CD4-positive, alpha-beta memory T cell (primary cell): ENCODE data around the gene ZNF227. TPM values are rescaled to one million over a fixed set of nuclear protein-coding genes. Genes with fewer than 3 reads are reported as not detected.
"Not testable (repeated sequence)": the region's sequence is repeated elsewhere in the genome, so short reads cannot be mapped to it uniquely, and the experiment has no call there.

Experiments used
- CTCF ChIA-PET: fragments of 350-600 bp; sonication (Branson Sonifier 250); formaldehyde crosslinking; loops from one replicate; lab custom pipeline; 2021; ENCODE audit warnings: inconsistent platforms; ENCODE audit not compliant: partially characterized antibody; lab: Charles Lee
- POLR2A ChIA-PET: fragments of 350-600 bp; sonication (Branson Sonifier 250); formaldehyde crosslinking; loops from one replicate; lab custom pipeline; 2021; ENCODE audit not compliant: partially characterized antibody; lab: Charles Lee
- DNase-seq, 5 donors: peaks; one replicate each; pipeline versions ENCODE4 v3.0.0 to v3.0.0-alpha.2; 2020 to 2022; ENCODE audit warnings: mixed read lengths in 1 of 5
- H3K27ac ChIP-seq: one replicate; pipeline ENCODE4 v1.7.0; 2013; ENCODE audit warnings: low read depth, low read length
- H3K27me3 ChIP-seq: 2 replicates; pipeline ENCODE4 v1.7.0; 2013; ENCODE audit warnings: mild to moderate bottlenecking, low read length, moderate library complexity; ENCODE audit not compliant: insufficient read depth
- H3K36me3 ChIP-seq: 2 replicates; pipeline ENCODE4 v1.7.0; 2013; ENCODE audit warnings: mild to moderate bottlenecking, low read length, moderate library complexity; ENCODE audit not compliant: insufficient read depth
- H3K4me1 ChIP-seq: 2 replicates; pipeline ENCODE4 v1.7.0; 2013; ENCODE audit warnings: mild to moderate bottlenecking, low read length, moderate library complexity; ENCODE audit not compliant: insufficient read depth
- H3K4me3 ChIP-seq, 2 donors: one replicate each; pipeline ENCODE4 v1.7.0; 2013; ENCODE audit warnings: low read length in 2 of 2, mild to moderate bottlenecking in 1 of 2
- H3K9me3 ChIP-seq, 2 donors: one replicate each; pipeline ENCODE4 v1.7.0; 2013; ENCODE audit warnings: low read length in 2 of 2, control low read depth in 1 of 2; ENCODE audit not compliant: control insufficient read depth in 1 of 2
- H3K27ac Mint-ChIP-seq, 7 donors: one replicate each; pipeline ENCODE4 v1.8.0; 2020 to 2021; ENCODE audit warnings: mixed read lengths in 7 of 7, mild to moderate bottlenecking in 6 of 7, inconsistent platforms in 3 of 7, moderate library complexity in 3 of 7
- H3K27me3 Mint-ChIP-seq, 2 donors: one replicate each; pipeline ENCODE4 v1.8.0; 2020 to 2021; ENCODE audit warnings: mixed read lengths in 2 of 2
- H3K36me3 Mint-ChIP-seq, 2 donors: one replicate each; pipeline ENCODE4 v1.8.0; 2020 to 2021; ENCODE audit warnings: mixed read lengths in 2 of 2, inconsistent platforms in 1 of 2, mild to moderate bottlenecking in 1 of 2
- H3K4me1 Mint-ChIP-seq, 4 donors: one replicate each; pipeline ENCODE4 v1.8.0; 2020 to 2021; ENCODE audit warnings: mixed read lengths in 4 of 4, mild to moderate bottlenecking in 1 of 4
- H3K4me3 Mint-ChIP-seq, 8 donors: one replicate each; pipeline ENCODE4 v1.8.0; 2020 to 2021; ENCODE audit warnings: mixed read lengths in 8 of 8, mild to moderate bottlenecking in 7 of 8, moderate library complexity in 6 of 8, inconsistent platforms in 3 of 8
- H3K9me3 Mint-ChIP-seq, 8 donors: one replicate each; pipeline ENCODE4 v1.8.0; 2020 to 2021; ENCODE audit warnings: mixed read lengths in 8 of 8, mild to moderate bottlenecking in 5 of 8, inconsistent platforms in 3 of 8, moderate library complexity in 1 of 8
- intact Hi-C: fragments of 100-400 bp; cut with micrococcal nuclease; formaldehyde crosslinking; loops from one replicate; pipeline ENCODE4 v1.15.1; 2023
- polyA plus RNA-seq, 2 donors: library from polyadenylated mRNA; unstranded; fragments of 300-500 nt; fragmentation: Illumina TruSeq; gene quantifications; one replicate each; pipeline ENCODE4 v1.2.3, GENCODE V29; 2021
- total RNA-seq, 2 experiments: library from RNA; stranded (reverse); gene quantifications; one replicate each; pipeline ENCODE4 v1.2.3, GENCODE V29; 2021

Gene ZNF227
- total RNA-seq (10 to 100 TPM; 51.6 to 54.4 TPM), polyA plus RNA-seq (10 to 100 TPM in 1 of 2 donors, 1 to 10 TPM in 1; 8.9 to 20.1 TPM)

DNA sequence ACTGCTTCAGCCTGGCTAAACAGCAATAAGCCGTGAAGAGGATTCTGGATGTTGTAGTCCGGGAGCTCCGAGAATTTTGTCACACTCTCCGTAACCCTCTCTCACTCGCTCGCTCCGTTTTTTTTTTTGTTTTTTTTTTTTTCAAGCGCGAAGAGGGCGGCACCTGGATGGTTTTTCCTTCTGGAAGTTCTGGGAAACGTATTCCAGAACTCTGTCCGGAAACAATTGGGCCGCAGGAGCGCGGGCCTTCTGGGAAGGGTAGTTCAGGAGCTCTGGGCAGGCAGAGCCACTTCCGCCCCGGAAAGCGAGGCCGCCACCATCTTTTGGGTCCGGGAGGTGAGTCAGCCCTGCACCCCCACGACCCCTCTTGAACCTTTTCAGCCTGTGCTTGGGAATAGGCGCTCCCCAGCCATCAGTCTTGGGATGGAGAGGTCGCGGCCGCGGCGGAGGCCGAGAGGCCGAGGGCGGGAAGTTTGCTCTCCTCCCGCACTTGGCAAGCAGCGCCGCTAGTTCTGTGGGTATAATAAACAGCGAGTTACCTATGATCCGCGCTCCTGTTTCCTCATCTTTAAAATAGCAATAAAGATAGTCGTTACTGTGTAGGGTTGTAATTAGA is at the start of gene ZNF227:
TSS of gene ZNF227 (plus strand) at position 283 of the 616 bp plus-strand sequence. CDS start 5,261 bp downstream, outside the sequence.
- intact Hi-C loops, result loop anchor here (1.0 to 2.0 kb wide), 6 partner anchors 47 to 288 kb away; partner anchors contain the start of genes ZNF180, ZNF225, ZNF226 and ZNF230
- Mint-ChIP-seq H3K27ac (peak within 1 kb of the TSS; percentile 85 to 99 (median 97)), H3K9me3 (peaks cover 0 to 19% (median 2%) of the 10 kb centered on the region in 8 donors), H3K4me1 (peaks cover 20 to 34% (median 23%) of the 10 kb centered on the region in 4 donors), H3K36me3 (peaks cover 25 to 39% of the 10 kb centered on the region in 2 donors), H3K27me3 (no peaks in the 10 kb centered on the region), H3K4me3 (peak within 1 kb of the TSS; percentile 96 to 99 (median 98))
- DNase-seq, result peak; percentile 73 to 86 (median 79)
- Histone ChIP-seq H3K4me1 (peaks cover 17% of the 10 kb centered on the region), H3K4me3 (peak within 1 kb of the TSS; percentile 52 to 93), H3K9me3 (no peaks in the 10 kb centered on the region), H3K36me3 (peaks cover 4% of the 10 kb centered on the region), H3K27me3 (no peaks in the 10 kb centered on the region), H3K27ac (peak within 1 kb of the TSS; percentile 78)
- POLR2A ChIA-PET, result interaction anchor here (0.6 to 2.1 kb wide), 10 partner anchors 20 to 1255 kb away, joined by 3 to 17 read pairs (median 5); partner anchors contain the start of genes FOSB, ZNF180, ZNF223 and ZNF226
- CTCF ChIA-PET, result interaction anchor here (0.6 to 1.6 kb wide), 5 partner anchors 47 to 442 kb away, joined by 3 to 4 read pairs (median 3); partner anchors contain the start of gene ZNF226

DNA sequence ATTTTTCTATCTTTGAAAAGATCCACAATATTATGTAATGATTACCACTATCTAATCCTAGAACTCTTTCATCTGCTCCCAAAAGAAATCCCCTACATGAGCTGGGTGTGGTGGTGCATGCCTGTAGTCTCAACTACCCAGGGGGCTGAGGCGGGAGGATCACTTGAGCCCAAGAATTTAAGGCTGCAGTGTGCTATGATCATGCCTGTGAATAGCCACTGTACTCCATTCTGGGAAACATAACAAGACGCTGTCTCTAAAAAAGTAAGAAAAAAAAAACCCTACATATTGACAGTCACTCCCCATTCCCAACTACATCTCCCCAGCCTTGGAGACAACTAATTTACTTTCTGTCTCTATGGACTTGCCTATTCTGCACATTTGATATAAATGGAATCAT is 48.5 kb upstream of the ZNF227 start:
- peaks cover 39 to 43% of the 10 kb centered on the region in 2 donors for H3K36me3 Mint-ChIP-seq
- H3K27ac Mint-ChIP-seq, result no peak overlapping the region
- Histone ChIP-seq H3K4me1 (peaks cover 23% of the 10 kb centered on the region), H3K27ac (no peak overlapping the region), H3K36me3 (peaks cover 9% of the 10 kb centered on the region), H3K4me3 (no peak overlapping the region), H3K9me3 (peaks cover 0 to 18% of the 10 kb centered on the region in 2 donors), H3K27me3 (no peaks in the 10 kb centered on the region)
- CTCF ChIA-PET, result interaction anchor here (0.6 kb wide), 1 partner anchor 49 kb away, joined by 3 read pairs; the partner anchor contains the start of gene ZNF227
- no peak for DNase-seq
- H3K9me3 Mint-ChIP-seq, result peaks cover 6 to 90% (median 68%) of the 10 kb centered on the region in 8 donors
- H3K4me3 Mint-ChIP-seq, result peak overlapping the region in 2 of 8 donors; percentile 2 to 98
- intact Hi-C loops, result loop anchor here (1.0 kb wide), 2 partner anchors 44 to 161 kb away; partner anchors contain the start of gene ZNF230
- H3K4me1 Mint-ChIP-seq, result peaks cover 21 to 34% (median 27%) of the 10 kb centered on the region in 4 donors
- peaks cover 0 to 1% of the 10 kb centered on the region in 2 donors for H3K27me3 Mint-ChIP-seq
- POLR2A ChIA-PET, result interaction anchor here (1.1 to 4.5 kb wide), 7 partner anchors 12 to 336 kb away, joined by 3 to 35 read pairs (median 17); partner anchors contain the start of genes ZNF180, ZNF224, ZNF227 and ZNF234

DNA sequence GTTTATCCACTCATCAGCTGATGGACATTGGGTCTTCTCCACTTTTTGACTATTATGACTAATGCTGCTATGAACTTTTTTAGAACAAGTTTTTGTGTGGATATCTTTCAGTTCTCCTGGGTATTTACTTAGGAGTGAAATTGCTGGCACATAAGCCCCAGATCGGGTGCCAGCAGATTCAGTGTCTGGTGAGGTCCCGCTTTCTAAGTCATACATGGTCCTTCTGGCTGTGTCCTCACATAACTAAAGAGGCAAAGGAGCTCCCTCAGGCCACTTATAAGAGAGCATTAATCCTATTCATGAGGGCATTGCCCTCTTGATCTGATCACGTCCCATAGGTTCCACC is 48.0 kb upstream of the ZNF227 start:
- Mint-ChIP-seq H3K36me3 (peaks cover 42 to 47% of the 10 kb centered on the region in 2 donors), H3K4me1 (peaks cover 21 to 34% (median 27%) of the 10 kb centered on the region in 4 donors), H3K27ac (peak overlapping the region in 6 of 7 donors; percentile 82 to 98 (median 96))

DNA sequence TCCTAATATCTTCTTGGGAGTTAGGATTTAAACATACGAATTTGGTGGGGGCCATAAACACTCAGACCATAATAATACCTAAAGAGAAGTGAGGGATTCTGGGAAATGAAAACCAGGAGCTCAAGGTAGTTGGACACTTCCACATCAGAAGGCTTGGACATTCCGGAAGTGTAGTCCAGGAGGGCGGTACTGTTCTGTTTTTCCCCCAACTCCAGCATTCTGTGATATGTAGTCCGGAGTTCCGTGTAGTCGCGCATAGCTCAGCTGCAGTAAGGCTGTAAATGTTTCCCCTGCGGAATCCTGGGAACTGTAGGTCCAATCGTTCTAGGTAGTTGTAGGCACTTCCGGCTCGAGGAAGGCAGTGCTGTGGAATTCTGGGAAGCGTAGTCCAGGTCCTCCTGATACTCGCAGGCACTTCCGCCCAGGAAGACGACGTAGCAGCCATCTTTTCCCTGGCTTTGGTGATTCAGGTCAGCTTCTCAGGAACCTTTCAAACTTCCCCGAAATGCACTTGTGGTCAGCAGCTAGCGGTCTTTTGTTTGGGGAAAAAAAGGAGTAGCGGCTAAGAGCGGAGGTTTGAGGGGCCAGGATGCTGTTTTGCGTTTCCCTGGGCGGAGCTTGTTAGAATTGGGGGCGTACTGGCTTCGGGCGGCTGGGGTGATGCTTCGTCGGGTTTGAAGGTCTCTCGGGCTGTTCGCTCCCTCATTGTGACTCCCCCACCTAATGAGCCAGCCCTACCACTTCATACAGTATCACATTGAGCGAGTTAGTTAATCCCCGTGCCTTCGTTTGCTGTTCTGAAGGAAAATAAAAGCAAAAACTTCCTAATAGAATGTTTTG is 47.4 kb upstream of the ZNF227 start, which contains the start of gene ZNF226:
TSS of gene ZNF226 (plus strand) at position 428 of the 840 bp plus-strand sequence. CDS start 4,981 bp downstream, outside the sequence.
- H3K9me3 Mint-ChIP-seq, result peaks cover 6 to 90% (median 70%) of the 10 kb centered on the region in 8 donors
- intact Hi-C loops, result loop anchor here (1.0 kb wide), 7 partner anchors 24 to 163 kb away; partner anchors contain the start of genes ZNF224, ZNF225, ZNF227 and ZNF230
- ChIA-PET POLR2A (interaction anchor here (0.6 to 4.5 kb wide), 15 partner anchors 11 to 352 kb away, joined by 3 to 35 read pairs (median 6); partner anchors contain the start of genes ZNF180, ZNF224, ZNF225 and ZNF227), CTCF (interaction anchor here (1.0 to 1.4 kb wide), 2 partner anchors 47 to 62 kb away, joined by 3 read pairs; partner anchors contain the start of gene ZNF227)
- Histone ChIP-seq H3K36me3 (peaks cover 17% of the 10 kb centered on the region), H3K4me1 (peaks cover 23% of the 10 kb centered on the region), H3K4me3 (peak within 1 kb of the TSS; percentile 75 to 81), H3K9me3 (peaks cover 3 to 23% of the 10 kb centered on the region in 2 donors), H3K27ac (peak within 1 kb of the TSS; percentile 68), H3K27me3 (no peaks in the 10 kb centered on the region)
- peaks cover 21 to 34% (median 27%) of the 10 kb centered on the region in 4 donors for H3K4me1 Mint-ChIP-seq
- peak within 1 kb of the TSS; percentile 94 to 98 (median 98) for H3K4me3 Mint-ChIP-seq
- DNase-seq, result peak; percentile 76 to 84 (median 82)
- peaks cover 0 to 1% of the 10 kb centered on the region in 2 donors for H3K27me3 Mint-ChIP-seq
- peaks cover 48 to 49% of the 10 kb centered on the region in 2 donors for H3K36me3 Mint-ChIP-seq
- H3K27ac Mint-ChIP-seq, result peak within 1 kb of the TSS; percentile 82 to 98 (median 96)

More for the DNA sequence above, 48.0 kb upstream of the ZNF227 start:
- DNase-seq, result no peak
- peaks cover 0 to 1% of the 10 kb centered on the region in 2 donors for H3K27me3 Mint-ChIP-seq
- CTCF ChIA-PET, result interaction anchor here (0.6 to 1.4 kb wide), 3 partner anchors 48 to 61 kb away, joined by 3 read pairs; partner anchors contain the start of gene ZNF227
- Histone ChIP-seq H3K36me3 (peaks cover 11% of the 10 kb centered on the region), H3K27ac (no peak overlapping the region), H3K27me3 (no peaks in the 10 kb centered on the region), H3K9me3 (peaks cover 0 to 17% of the 10 kb centered on the region in 2 donors), H3K4me3 (peak overlapping the region; percentile 75 to 81), H3K4me1 (peaks cover 23% of the 10 kb centered on the region)
- H3K9me3 Mint-ChIP-seq, result peaks cover 6 to 90% (median 68%) of the 10 kb centered on the region in 8 donors
- POLR2A ChIA-PET, result interaction anchor here (1.1 to 4.5 kb wide), 14 partner anchors 11 to 336 kb away, joined by 3 to 35 read pairs (median 6); partner anchors contain the start of genes ZNF180, ZNF224, ZNF225 and ZNF227
- peak overlapping the region; percentile 94 to 98 (median 98) for H3K4me3 Mint-ChIP-seq
- intact Hi-C loops, result loop anchor here (1.0 kb wide), 2 partner anchors 43 to 162 kb away; partner anchors contain the start of gene ZNF230

DNA sequence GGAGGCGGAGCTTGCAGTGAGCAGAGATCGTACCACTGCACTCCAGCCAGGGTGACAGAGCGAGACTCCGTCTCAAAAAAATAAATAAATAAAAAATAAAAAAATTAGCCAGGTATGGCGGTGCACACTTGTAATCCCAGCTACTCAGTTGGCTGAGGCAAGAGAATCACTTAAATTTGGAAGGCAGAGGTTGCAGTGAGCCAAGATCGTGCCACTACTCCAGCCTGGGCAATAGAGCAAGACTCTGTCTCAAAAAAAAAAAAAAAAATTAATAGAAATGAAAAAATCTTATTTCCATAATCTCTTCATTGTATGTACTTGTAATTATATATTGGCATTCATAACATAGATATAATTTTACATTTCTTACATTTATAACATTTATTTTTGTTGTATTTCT is 41.7 kb upstream of the ZNF227 start:
- POLR2A ChIA-PET, DNase-seq, H3K27ac ChIP-seq, H3K27me3 ChIP-seq, H3K27me3 Mint-ChIP-seq, H3K4me3 ChIP-seq, H3K4me3 Mint-ChIP-seq, intact Hi-C loops, CTCF ChIA-PET, H3K27ac Mint-ChIP-seq: not testable (repeated sequence)
- H3K36me3 Mint-ChIP-seq, result peaks cover 83 to 88% of the 10 kb centered on the region in 2 donors
- H3K36me3 ChIP-seq, result peaks cover 67% of the 10 kb centered on the region
- peaks cover 6 to 86% (median 72%) of the 10 kb centered on the region in 8 donors for H3K9me3 Mint-ChIP-seq
- peaks cover 16% of the 10 kb centered on the region for H3K4me1 ChIP-seq
- H3K4me1 Mint-ChIP-seq, result peaks cover 13 to 22% (median 18%) of the 10 kb centered on the region in 4 donors
- H3K9me3 ChIP-seq, result peaks cover 4 to 29% of the 10 kb centered on the region in 2 donors

DNA sequence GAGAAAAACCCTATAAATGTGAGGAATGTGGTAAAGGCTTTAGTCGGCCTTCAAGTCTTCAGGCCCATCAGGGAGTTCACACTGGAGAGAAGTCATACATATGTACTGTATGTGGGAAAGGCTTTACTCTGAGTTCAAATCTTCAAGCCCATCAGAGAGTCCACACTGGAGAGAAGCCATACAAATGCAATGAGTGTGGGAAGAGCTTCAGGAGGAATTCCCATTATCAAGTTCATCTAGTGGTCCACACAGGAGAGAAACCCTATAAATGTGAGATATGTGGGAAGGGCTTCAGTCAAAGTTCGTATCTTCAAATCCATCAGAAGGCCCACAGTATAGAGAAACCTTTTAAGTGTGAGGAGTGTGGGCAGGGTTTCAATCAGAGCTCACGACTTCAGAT is 35.7 kb upstream of the ZNF227 start:
- Mint-ChIP-seq H3K27ac (no peak overlapping the region), H3K9me3 (peaks cover 0 to 97% (median 87%) of the 10 kb centered on the region in 8 donors), H3K36me3 (peaks cover 67 to 69% of the 10 kb centered on the region in 2 donors), H3K4me1 (peaks cover 0 to 4% (median 0%) of the 10 kb centered on the region in 4 donors), H3K27me3 (no peaks in the 10 kb centered on the region), H3K4me3 (no peak overlapping the region)
- intact Hi-C loops, result no loop called here
- ChIA-PET POLR2A (interaction anchor here (1.6 kb wide), 1 partner anchor 12 kb away, joined by 5 read pairs; the partner anchor contains the start of gene ZNF226), CTCF (no interaction called here)
- no peaks in the 10 kb centered on the region for H3K4me1 ChIP-seq
- H3K27ac ChIP-seq, result no peak overlapping the region
- H3K4me3 ChIP-seq, result no peak overlapping the region
- peaks cover 4 to 62% of the 10 kb centered on the region in 2 donors for H3K9me3 ChIP-seq
- no peak for DNase-seq
- peaks cover 50% of the 10 kb centered on the region for H3K36me3 ChIP-seq
- H3K27me3 ChIP-seq, result no peaks in the 10 kb centered on the region
